ENCODE results near the gene HERC2. TPM values are rescaled to one million over a fixed set of nuclear protein-coding genes. Genes with fewer than 3 reads are reported as not detected.
"Not testable (repeated sequence)": the region's sequence is repeated elsewhere in the genome, so short reads cannot be mapped to it uniquely, and the experiment has no call there.

Gene HERC2
- total RNA-seq, 1 donor from 2014 or later: 111 TPM

DNA sequence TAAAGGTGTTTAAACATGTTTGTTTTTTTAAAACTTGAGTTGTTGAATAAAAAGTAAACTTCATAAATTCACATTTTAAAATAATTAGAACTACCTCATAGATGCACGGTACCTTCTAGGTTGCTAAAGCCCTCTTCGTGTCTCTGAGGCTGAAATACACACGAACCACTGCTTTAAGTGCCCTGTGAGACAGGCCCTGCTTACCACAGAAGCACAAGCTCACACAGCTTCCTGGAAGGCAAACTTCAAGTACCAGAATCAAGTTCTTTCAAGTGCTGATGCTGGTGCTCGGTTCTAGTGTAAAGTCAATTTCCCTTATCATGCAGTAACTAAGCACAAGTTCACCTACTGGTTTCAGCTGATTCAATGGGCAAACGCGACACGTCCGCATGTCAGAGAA lies 108.6 kb downstream of the HERC2 start:
- not testable (repeated sequence) for DNase-seq; H3K36me3 Mint-ChIP-seq (ENCODE audit: unreplicated experiment); H3K27me3 Mint-ChIP-seq (ENCODE audit: unreplicated experiment); H3K4me3 Mint-ChIP-seq (ENCODE audit: unreplicated experiment); H3K9me3 Mint-ChIP-seq (ENCODE audit: unreplicated experiment); H3K4me1 Mint-ChIP-seq (ENCODE audit: low read depth, unreplicated experiment); H3K27ac Mint-ChIP-seq (ENCODE audit: unreplicated experiment)

DNA sequence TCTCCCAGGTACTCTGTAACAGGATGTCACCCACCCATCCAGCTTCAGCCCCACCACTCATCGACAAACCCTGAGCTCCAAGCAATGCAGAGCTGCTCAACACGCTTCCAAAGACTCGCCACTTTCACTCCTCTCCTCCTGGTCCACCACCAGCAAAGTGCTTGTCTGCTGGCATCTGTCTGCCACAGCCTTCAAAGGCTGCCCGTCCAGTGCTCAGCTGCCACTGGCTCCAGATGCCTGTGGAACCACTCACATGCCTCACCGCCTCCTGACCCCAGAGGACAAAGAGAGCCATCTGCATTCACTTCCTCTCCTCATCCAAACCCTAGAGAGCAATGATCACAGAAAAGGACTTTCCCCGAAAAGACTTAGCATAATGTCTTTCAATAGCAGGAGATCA lies 113.4 kb downstream of the HERC2 start:
- Mint-ChIP-seq H3K9me3 (ENCODE audit: unreplicated experiment) (peaks cover 8% of the 10 kb centered on the region), H3K36me3 (ENCODE audit: unreplicated experiment) (peaks cover 4% of the 10 kb centered on the region), H3K27ac (ENCODE audit: unreplicated experiment) (peak overlapping the region; percentile 96), H3K4me3 (ENCODE audit: unreplicated experiment) (peak overlapping the region; percentile 68), H3K4me1 (ENCODE audit: low read depth, unreplicated experiment) (peaks cover 13% of the 10 kb centered on the region), H3K27me3 (ENCODE audit: unreplicated experiment) (peaks cover 7% of the 10 kb centered on the region)
- TF ChIP-seq CTCF (IDR thresholded peaks at IDR 0.05; ENCODE audit: partially characterized antibody, unreplicated experiment): no peak
- DNase-seq: peak; percentile 72

DNA sequence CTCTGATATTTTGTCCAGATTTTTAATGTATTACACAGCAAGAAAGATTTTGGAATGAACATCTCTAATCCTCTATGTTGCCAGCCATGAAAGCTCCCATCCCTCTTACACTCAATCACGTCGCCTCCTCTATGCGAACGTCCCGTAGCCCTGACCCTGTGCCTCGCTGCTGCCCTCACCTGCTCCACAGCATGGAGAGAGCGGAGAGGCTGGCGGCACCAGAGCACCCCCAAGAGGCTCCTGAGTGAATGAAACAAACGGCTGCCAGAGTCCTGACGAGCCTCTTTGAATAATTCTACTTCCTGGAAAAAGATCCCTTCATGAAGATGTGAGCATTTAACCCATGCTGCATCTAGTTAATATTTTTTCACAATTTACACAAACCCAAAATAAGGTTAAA lies 116.3 kb downstream of the HERC2 start:
- H3K36me3 Mint-ChIP-seq (ENCODE audit: unreplicated experiment); H3K9me3 Mint-ChIP-seq (ENCODE audit: unreplicated experiment); H3K4me3 Mint-ChIP-seq (ENCODE audit: unreplicated experiment); H3K27ac Mint-ChIP-seq (ENCODE audit: unreplicated experiment); H3K27me3 Mint-ChIP-seq (ENCODE audit: unreplicated experiment); DNase-seq: not testable (repeated sequence)
- H3K4me1 Mint-ChIP-seq (ENCODE audit: low read depth, unreplicated experiment): peaks cover 14% of the 10 kb centered on the region

GRCh38 chr15:28203055-28203828 lies 118.7 kb downstream of the HERC2 start:
- not testable (repeated sequence) for H3K4me1 Mint-ChIP-seq (ENCODE audit: low read depth, unreplicated experiment); H3K27ac Mint-ChIP-seq (ENCODE audit: unreplicated experiment); H3K4me3 Mint-ChIP-seq (ENCODE audit: unreplicated experiment); H3K27me3 Mint-ChIP-seq (ENCODE audit: unreplicated experiment); H3K9me3 Mint-ChIP-seq (ENCODE audit: unreplicated experiment); DNase-seq; H3K36me3 Mint-ChIP-seq (ENCODE audit: unreplicated experiment)

DNA sequence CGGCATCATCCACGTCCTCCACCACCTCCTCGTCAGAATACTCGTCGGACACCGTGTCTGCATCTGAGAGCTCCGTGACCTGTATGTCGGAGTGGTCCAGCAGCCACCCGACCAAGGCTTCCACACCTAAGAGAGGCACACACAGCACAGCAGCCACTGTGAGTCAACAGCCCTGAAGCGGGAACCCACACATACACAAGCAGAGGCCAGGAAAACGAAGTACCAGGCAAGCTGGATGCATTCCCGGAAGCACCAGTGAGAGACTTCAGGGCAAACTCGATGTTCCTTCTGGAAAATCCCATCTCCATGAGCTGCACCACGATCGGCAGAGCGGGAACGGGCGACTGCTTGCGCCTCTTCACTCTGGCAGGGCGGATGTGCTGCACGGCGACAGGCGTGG lies 119.9 kb downstream of the HERC2 start:
- not testable (repeated sequence) for H3K27ac Mint-ChIP-seq (ENCODE audit: unreplicated experiment); H3K4me1 Mint-ChIP-seq (ENCODE audit: low read depth, unreplicated experiment)

DNA sequence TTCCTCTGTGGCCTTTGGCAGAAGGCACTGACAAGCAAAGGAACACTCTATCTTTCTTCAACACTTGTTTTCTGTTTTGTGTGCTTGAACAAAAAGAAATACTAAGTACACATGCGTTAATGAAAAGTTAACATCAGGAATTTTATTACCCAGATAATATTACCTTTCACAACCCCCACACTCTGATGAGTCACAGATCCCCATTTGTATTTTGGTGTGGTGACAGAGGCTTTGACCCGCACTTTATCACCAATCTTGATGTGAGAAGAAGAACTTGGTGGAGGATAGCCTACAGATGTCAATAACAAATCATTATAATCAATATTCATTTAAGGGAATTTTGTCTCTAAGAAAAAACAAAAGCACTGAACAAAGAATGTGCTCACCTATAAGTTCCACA lies 123.8 kb downstream of the HERC2 start:
- not testable (repeated sequence) for DNase-seq; H3K9me3 Mint-ChIP-seq (ENCODE audit: unreplicated experiment); H3K27me3 Mint-ChIP-seq (ENCODE audit: unreplicated experiment); H3K36me3 Mint-ChIP-seq (ENCODE audit: unreplicated experiment); H3K4me3 Mint-ChIP-seq (ENCODE audit: unreplicated experiment); H3K4me1 Mint-ChIP-seq (ENCODE audit: low read depth, unreplicated experiment); H3K27ac Mint-ChIP-seq (ENCODE audit: unreplicated experiment)

More for the DNA sequence above, 119.9 kb downstream of the HERC2 start:
- H3K27me3 Mint-ChIP-seq (ENCODE audit: unreplicated experiment); H3K4me3 Mint-ChIP-seq (ENCODE audit: unreplicated experiment); H3K9me3 Mint-ChIP-seq (ENCODE audit: unreplicated experiment); H3K36me3 Mint-ChIP-seq (ENCODE audit: unreplicated experiment); DNase-seq: not testable (repeated sequence)

DNA sequence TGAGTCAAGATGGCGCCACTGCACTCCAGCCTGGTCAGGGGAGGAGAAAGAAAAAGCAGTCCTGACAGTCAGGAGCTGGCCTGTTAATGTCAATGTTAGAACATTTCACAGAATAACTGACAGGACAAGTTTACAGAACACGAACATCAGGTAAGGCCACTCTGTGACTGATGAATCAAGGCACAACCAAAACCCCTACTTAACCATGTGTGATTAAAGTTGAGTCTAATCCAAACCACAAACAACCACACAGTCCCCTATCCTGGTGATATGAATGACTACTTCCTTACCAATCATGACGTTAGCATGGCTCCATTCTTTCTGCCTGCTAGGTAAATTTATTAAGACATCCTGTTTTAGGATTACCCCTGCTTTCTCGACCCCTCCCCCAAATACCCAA lies 124.3 kb downstream of the HERC2 start:
- not testable (repeated sequence) for H3K4me1 Mint-ChIP-seq (ENCODE audit: low read depth, unreplicated experiment); H3K9me3 Mint-ChIP-seq (ENCODE audit: unreplicated experiment); H3K36me3 Mint-ChIP-seq (ENCODE audit: unreplicated experiment)

GRCh38 chr15:28196581-28196980 lies 125.4 kb downstream of the HERC2 start:
- DNase-seq; H3K9me3 Mint-ChIP-seq (ENCODE audit: unreplicated experiment); H3K36me3 Mint-ChIP-seq (ENCODE audit: unreplicated experiment); H3K4me3 Mint-ChIP-seq (ENCODE audit: unreplicated experiment); H3K4me1 Mint-ChIP-seq (ENCODE audit: low read depth, unreplicated experiment); H3K27me3 Mint-ChIP-seq (ENCODE audit: unreplicated experiment); H3K27ac Mint-ChIP-seq (ENCODE audit: unreplicated experiment): not testable (repeated sequence)

More for the DNA sequence above, 124.3 kb downstream of the HERC2 start:
- H3K27me3 Mint-ChIP-seq (ENCODE audit: unreplicated experiment); H3K27ac Mint-ChIP-seq (ENCODE audit: unreplicated experiment); DNase-seq; H3K4me3 Mint-ChIP-seq (ENCODE audit: unreplicated experiment): not testable (repeated sequence)
